Body of pancreas (tissue), 4 donors: ENCODE results near the gene FN3K. TPM values are rescaled to one million over a fixed set of nuclear protein-coding genes. Genes with fewer than 3 reads are reported as not detected.
"Not testable (repeated sequence)": the region's sequence is repeated elsewhere in the genome, so short reads cannot be mapped to it uniquely, and the experiment has no call there.

Experiments used
- ATAC-seq: fragments of 150-250 bp; one replicate; pipeline ENCODE4 v1.9.1; 2016
- DNase-seq, 4 donors: peaks; one replicate each; pipeline ENCODE4 v3.0.0-alpha.2; 2019
- H3K27ac ChIP-seq, 4 donors: fragments of 200-600 bp; sonication (generic); 1 replicate in 3 of 4; 2 replicates in 1 of 4; pipeline versions ENCODE4 v1.5.1 to v1.6.1; 2016 to 2019; ENCODE audit warnings: mild to moderate bottlenecking in 1 of 4, mixed read lengths in 1 of 4, moderate library complexity in 1 of 4
- H3K27me3 ChIP-seq, 2 donors: fragments of 200-600 bp; sonication (generic); one replicate each; pipeline ENCODE4 v1.6.0; 2016; ENCODE audit warnings: mild to moderate bottlenecking in 1 of 2
- H3K36me3 ChIP-seq, 2 donors: fragments of 200-600 bp; sonication (generic); replicated peaks in 1 of 2; 2 replicates each; pipeline ENCODE4 v1.5.1; 2016; ENCODE audit warnings: low read depth in 2 of 2; ENCODE audit not compliant: insufficient read depth in 1 of 2
- H3K4me1 ChIP-seq: fragments of 200-600 bp; sonication (generic); one replicate; pipeline ENCODE4 v1.6.0; 2016
- H3K4me3 ChIP-seq, 2 donors: fragments of 200-600 bp; sonication (generic); 1 replicate in 1 of 2; 2 replicates in 1 of 2; pipeline ENCODE4 v1.5.1; 2016 to 2019
- H3K9me3 ChIP-seq, 3 donors: fragments of 200-600 bp; sonication (generic); 1 replicate in 2 of 3; 2 replicates in 1 of 3; pipeline ENCODE4 v1.5.1; 2016
- CTCF ChIP-seq, 7 experiments: fragments of 450-650 bp in 4 of 7; fragments of 200-600 bp in 3 of 7; sonication (generic) in 3 of 7; IDR thresholded peaks; one replicate each; pipeline ENCODE4 v1.5.1; 2016 to 2019; ENCODE audit warnings: antibody characterized with exemption in 7 of 7
- POLR2A ChIP-seq, 3 donors: fragments of 450-650 bp; IDR thresholded peaks; one replicate each; pipeline ENCODE4 v1.6.1; 2016; ENCODE audit warnings: antibody characterized with exemption in 3 of 3, mild to moderate bottlenecking in 2 of 3
- WGBS, 2 donors: methylation state at CpG; one replicate each; pipeline ENCODE4 v1.1.5; 2017; 5-methylcytosine and 5-hydroxymethylcytosine counted together
- intact Hi-C: fragments of 100-400 bp; cut with DNase I; formaldehyde crosslinking; loops from one replicate; pipeline ENCODE4 v1.15.1; 2023
- total RNA-seq, 2 donors: library from RNA; depleted of rRNA; stranded (reverse); fragments of >200 nt; gene quantifications; one replicate each; pipeline ENCODE4 v1.1.0, GENCODE V29; 2016

FN3K gene
- total RNA-seq, 2 donors from 2014 or later: 15.2 to 29.1 TPM

GRCh38 chr17:82780971-82781893, 45.8 kb downstream of the FN3K start:
- peak; percentile 6 for ATAC-seq
- WGBS, 2 donors: 74 to 82% methylated on average over 18 to 27 of the region's 27 CpGs
- DNase-seq: no peak
- no peak for TF ChIP-seq CTCF (IDR thresholded peaks at IDR 0.05)
- no peak for TF ChIP-seq POLR2A (IDR thresholded peaks at IDR 0.05)
- no peaks in the 10 kb centered on the region for H3K27me3 ChIP-seq
- H3K4me3 ChIP-seq: no peak overlapping the region
- peaks cover 0 to 3% of the 10 kb centered on the region in 2 donors for H3K36me3 ChIP-seq
- no peak overlapping the region for H3K27ac ChIP-seq
- intact Hi-C loops: loop anchor here (10.0 kb wide), 1 partner anchor 134 kb away; no protein-coding TSS in a partner anchor
- no peaks in the 10 kb centered on the region for H3K9me3 ChIP-seq
- H3K4me1 ChIP-seq: no peaks in the 10 kb centered on the region

GRCh38 chr17:82781894-82782274, 46.5 kb downstream of the FN3K start:
- intact Hi-C loops: loop anchor here (10.0 kb wide), 1 partner anchor 133 kb away; no protein-coding TSS in a partner anchor
- H3K9me3 ChIP-seq: no peaks in the 10 kb centered on the region
- H3K4me1 ChIP-seq: no peaks in the 10 kb centered on the region
- 25 to 33% methylated on average over 5 to 8 of the region's 8 CpGs for WGBS, 2 donors
- TF ChIP-seq CTCF (IDR thresholded peaks at IDR 0.05) (peak; percentile 93 to 97 (median 96)), POLR2A (IDR thresholded peaks at IDR 0.05) (no peak)
- H3K36me3 ChIP-seq: peaks cover 0 to 3% of the 10 kb centered on the region in 2 donors
- peak; percentile 93 for ATAC-seq
- H3K4me3 ChIP-seq: no peak overlapping the region
- no peaks in the 10 kb centered on the region for H3K27me3 ChIP-seq
- DNase-seq: peak; percentile 80 to 84 (median 82)
- peak overlapping the region in 1 of 4 donors; percentile 31 for H3K27ac ChIP-seq

GRCh38 chr17:82782657-82783207, 47.3 kb downstream of the FN3K start:
- Histone ChIP-seq H3K9me3 (no peaks in the 10 kb centered on the region), H3K36me3 (peaks cover 0 to 3% of the 10 kb centered on the region in 2 donors), H3K4me1 (no peaks in the 10 kb centered on the region), H3K4me3 (no peak overlapping the region), H3K27ac (peak overlapping the region in 2 of 4 donors; percentile 1 to 31), H3K27me3 (no peaks in the 10 kb centered on the region)
- TF ChIP-seq POLR2A (IDR thresholded peaks at IDR 0.05): no peak
- TF ChIP-seq CTCF (IDR thresholded peaks at IDR 0.05): no peak
- DNase-seq (peak in 1 of 4 donors; percentile 22), ATAC-seq (peak; percentile 13)
- WGBS, 2 donors: 76 to 88% methylated on average over 42 of the region's 42 CpGs
- intact Hi-C loops: loop anchor here (10.0 kb wide), 1 partner anchor 132 kb away; no protein-coding TSS in a partner anchor

- 91 to 92% methylated on average over 18 of the region's 18 CpGs for WGBS, 2 donors
- no peaks in the 10 kb centered on the region for H3K27me3 ChIP-seq
- intact Hi-C loops: loop anchor here (10.0 kb wide), 1 partner anchor 131 kb away; no protein-coding TSS in a partner anchor
- no peak for DNase-seq
- no peak overlapping the region for H3K27ac ChIP-seq
- H3K4me3 ChIP-seq: no peak overlapping the region
- peaks cover 0 to 3% of the 10 kb centered on the region in 2 donors for H3K36me3 ChIP-seq
- no peaks in the 10 kb centered on the region for H3K9me3 ChIP-seq
- TF ChIP-seq POLR2A (IDR thresholded peaks at IDR 0.05): no peak
- TF ChIP-seq CTCF (IDR thresholded peaks at IDR 0.05): no peak
- ATAC-seq: no peak
- no peaks in the 10 kb centered on the region for H3K4me1 ChIP-seq
These were observed 48.1 kb downstream of the FN3K start for GRCh38 chr17:82783498-82783897.

- intact Hi-C loops: loop anchor here (10.0 kb wide), 1 partner anchor 129 kb away; no protein-coding TSS in a partner anchor
- WGBS, 2 donors: 87% methylated on average over 9 of the region's 16 CpGs; no CpG with 5 or more reads in 1 of the 2 donors
- not testable (repeated sequence) for H3K27ac ChIP-seq, H3K27me3 ChIP-seq, H3K4me1 ChIP-seq, H3K9me3 ChIP-seq, ATAC-seq, H3K4me3 ChIP-seq, DNase-seq, H3K36me3 ChIP-seq
These were observed 50.2 kb downstream of the FN3K start for GRCh38 chr17:82785581-82785980.
